ENCODE results near the gene TH.

Gene TH

DNA sequence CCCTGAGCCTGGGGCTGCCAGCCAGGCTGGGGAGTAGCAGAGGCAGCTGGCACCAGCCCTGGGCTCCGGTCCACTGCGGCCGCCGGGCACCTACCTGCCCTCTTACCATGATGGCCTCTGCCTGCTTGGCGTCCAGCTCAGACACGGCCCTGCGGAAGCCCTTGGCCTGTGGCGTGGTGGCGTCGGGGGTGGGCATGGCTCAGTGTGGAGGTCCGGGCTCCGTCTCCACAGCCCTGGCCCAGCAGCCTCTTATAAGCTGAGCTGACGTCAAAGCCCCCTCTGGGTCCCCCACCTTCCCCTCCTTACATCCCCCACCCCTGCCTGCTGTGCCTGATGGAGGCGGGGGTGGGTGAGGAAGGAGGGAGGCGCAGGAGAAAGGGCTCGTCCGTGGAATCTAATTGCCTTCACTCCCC is at the start of gene TH:
Gene TH (minus strand): TSS at position 225 of the 413 bp plus-strand sequence. CDS start 29 bp downstream, at position 196.
- in situ Hi-C loops (cut with MboI; ENCODE audit: low sequenced_read_pairs) = no loop called here

DNA sequence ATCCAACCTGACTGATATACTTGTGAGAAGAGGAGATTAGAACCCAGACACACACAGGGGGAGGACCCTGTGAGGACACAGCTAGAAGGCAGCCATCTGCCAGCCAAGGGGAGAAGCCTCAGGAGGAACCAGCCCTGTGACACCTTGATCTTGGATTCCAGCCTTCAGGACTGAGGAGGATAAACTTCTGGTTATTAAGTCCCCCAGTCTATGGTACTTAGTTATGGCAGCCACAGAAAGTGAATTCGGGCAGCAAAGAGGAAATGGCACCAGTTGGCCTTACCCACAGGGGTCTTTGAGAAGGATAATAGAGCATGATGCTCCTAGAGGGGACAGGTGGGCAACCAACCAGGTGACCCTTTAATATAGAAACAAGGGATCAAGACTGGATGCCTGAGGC is 49.4 kb upstream of the TH start:
- in situ Hi-C loops (cut with MboI; ENCODE audit: low sequenced_read_pairs) = loop anchor here (25.0 kb wide), 1 partner anchor 191 kb away; the partner anchor contains the start of gene TSSC4

- in situ Hi-C loops (cut with MboI; ENCODE audit: low sequenced_read_pairs) = loop anchor here (25.0 kb wide), 1 partner anchor 192 kb away; the partner anchor contains the start of gene TSSC4
These were observed 48.7 kb upstream of the TH start for GRCh38 chr11:2220173-2220771.

DNA sequence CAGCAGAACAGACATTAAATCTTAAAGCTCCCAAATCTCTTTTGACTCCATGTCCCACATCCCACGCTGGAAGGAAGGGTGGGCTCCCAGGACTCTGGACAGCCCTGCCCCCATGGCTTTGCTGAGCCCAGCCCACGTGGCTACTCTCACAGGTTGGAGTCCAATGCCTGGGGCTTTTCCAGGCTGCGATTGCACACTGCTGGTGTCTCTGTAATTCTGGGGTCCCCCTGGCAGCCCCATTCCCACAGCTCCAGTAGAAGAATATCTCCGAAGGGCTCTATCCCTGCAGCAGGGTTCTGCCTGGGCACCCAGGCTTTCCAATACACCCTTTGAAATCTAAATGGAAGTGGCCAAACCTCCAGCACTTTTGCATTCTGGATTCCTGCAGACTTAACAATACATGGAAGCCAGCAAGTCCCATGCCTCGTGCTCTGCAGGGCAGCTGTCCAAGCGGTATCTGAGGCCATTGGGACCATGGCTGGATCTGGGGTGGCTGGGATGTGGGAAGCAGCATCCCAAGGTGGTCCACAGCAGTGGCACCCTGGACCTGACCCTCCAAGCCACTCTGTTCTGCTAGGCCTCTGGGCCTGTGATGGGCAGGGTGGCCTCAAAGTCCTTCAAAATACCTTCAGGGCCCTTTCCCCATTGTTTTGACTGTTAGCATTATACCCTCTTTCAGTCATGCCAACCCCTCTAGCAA is 47.9 kb upstream of the TH start:
- in situ Hi-C loops (cut with MboI; ENCODE audit: low sequenced_read_pairs) = loop anchor here (25.0 kb wide), 1 partner anchor 193 kb away; the partner anchor contains the start of gene TSSC4

GRCh38 chr11:2218031-2218633 is 46.5 kb upstream of the TH start:
- in situ Hi-C loops (cut with MboI; ENCODE audit: low sequenced_read_pairs) = loop anchor here (25.0 kb wide), 1 partner anchor 194 kb away; the partner anchor contains the start of gene TSSC4

DNA sequence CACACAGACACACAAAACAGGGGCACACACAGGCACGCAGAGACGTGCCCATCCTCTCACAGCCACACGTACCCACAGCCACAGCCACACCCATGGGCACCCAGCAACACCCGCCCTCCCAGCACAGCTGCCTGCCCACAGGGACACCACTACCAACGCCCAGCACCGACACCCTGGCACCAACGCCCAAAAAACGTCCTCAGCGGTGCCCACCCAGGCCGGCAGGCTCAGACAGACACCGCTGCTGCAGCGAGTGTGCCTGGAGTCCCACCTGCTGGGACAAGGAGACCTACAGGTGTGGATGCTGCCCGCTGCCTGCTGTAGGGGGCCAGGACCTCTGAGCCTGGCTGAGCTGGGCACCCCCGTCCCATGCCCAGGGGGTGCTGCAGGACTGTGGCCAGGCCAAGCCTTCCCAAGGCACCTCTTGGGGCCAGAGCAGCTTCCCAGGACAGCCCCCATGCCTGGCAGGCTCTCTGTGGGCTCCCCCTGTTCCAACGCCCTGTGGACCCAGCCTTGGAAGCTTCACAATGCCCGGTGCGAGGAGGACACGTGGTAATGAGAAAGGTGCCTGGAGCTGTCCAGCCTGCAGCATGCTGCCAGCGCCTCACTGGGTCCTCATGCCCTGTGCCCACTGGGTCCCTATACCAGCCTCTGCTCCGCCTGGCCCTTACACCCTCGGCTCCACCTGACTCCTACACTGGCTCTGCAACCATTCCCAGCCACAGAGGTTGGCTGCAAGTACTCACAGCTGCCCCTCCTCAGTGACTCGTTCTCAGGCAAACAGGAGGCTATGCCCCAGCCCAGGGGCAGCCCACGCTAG is 45.8 kb upstream of the TH start:
- in situ Hi-C loops (cut with MboI; ENCODE audit: low sequenced_read_pairs) = loop anchor here (25.0 kb wide), 1 partner anchor 195 kb away; the partner anchor contains the start of gene TSSC4

- in situ Hi-C loops (cut with MboI; ENCODE audit: low sequenced_read_pairs) = loop anchor here (25.0 kb wide), 1 partner anchor 196 kb away; the partner anchor contains the start of gene TSSC4
These were observed 44.9 kb upstream of the TH start for GRCh38 chr11:2216400-2217064.

- in situ Hi-C loops (cut with MboI; ENCODE audit: low sequenced_read_pairs) = loop anchor here (25.0 kb wide), 1 partner anchor 197 kb away; the partner anchor contains the start of gene TSSC4
These were observed 44.2 kb upstream of the TH start for GRCh38 chr11:2215561-2216399.

- in situ Hi-C loops (cut with MboI; ENCODE audit: low sequenced_read_pairs) = loop anchor here (25.0 kb wide), 1 partner anchor 197 kb away; the partner anchor contains the start of gene TSSC4
These were observed 43.6 kb upstream of the TH start for GRCh38 chr11:2215230-2215560.

- in situ Hi-C loops (cut with MboI; ENCODE audit: low sequenced_read_pairs) = loop anchor here (25.0 kb wide), 1 partner anchor 198 kb away; the partner anchor contains the start of gene TSSC4
These were observed 43.1 kb upstream of the TH start for GRCh38 chr11:2214527-2215229.

DNA sequence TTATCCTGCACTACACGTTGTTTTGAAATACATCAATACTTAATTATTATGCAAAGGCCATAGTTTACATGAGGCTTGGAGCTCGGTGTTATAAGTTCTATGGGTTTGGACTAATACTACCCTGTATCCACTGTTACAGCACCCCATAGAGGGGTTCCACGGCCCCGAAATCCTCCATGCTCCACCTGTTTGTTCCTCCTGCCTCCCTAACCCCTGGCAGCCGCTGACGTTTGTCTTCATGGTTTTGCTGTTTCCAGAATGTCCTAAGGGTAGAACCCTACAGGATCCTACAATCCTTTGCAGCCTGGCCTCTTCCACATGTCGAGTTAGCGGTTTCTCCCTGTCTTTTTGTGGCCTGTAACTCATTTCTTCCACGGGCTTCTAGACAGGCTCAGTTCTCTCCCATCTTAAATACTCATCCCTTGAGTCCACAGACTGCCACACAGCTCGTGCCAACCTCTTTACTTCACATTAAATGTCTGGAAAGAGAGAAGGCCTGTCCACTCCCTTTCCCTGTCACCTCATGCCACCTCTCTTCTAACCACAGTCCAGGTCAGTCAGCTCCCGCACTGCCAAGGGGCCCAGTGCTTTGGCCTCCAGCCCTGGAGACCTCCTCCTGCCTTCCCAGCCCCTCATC is 42.4 kb upstream of the TH start:
- in situ Hi-C loops (cut with MboI; ENCODE audit: low sequenced_read_pairs) = loop anchor here (25.0 kb wide), 1 partner anchor 198 kb away; the partner anchor contains the start of gene TSSC4

DNA sequence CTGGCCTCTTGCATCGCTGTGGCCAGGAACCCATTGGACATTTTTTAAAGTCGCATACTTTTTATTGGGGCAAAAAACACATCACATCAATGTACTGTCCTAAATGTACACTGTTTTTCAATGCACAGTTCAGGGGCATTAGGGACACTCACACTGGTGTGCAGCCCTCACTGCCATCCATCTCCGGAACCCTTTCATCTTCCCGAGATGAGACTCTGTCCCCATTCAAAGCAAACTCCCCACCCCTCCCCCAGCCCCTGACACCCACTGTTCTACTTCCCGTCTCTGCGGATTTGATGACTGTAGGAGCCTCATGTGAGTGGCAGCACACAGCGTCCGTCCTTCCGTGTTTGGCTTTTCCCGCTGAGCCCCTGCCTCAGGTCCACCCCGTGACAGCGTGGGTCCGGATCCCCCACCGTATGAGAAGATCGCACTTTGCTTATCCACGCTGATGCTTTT is 41.8 kb upstream of the TH start:
- in situ Hi-C loops (cut with MboI; ENCODE audit: low sequenced_read_pairs) = loop anchor here (25.0 kb wide), 1 partner anchor 199 kb away; the partner anchor contains the start of gene TSSC4

DNA sequence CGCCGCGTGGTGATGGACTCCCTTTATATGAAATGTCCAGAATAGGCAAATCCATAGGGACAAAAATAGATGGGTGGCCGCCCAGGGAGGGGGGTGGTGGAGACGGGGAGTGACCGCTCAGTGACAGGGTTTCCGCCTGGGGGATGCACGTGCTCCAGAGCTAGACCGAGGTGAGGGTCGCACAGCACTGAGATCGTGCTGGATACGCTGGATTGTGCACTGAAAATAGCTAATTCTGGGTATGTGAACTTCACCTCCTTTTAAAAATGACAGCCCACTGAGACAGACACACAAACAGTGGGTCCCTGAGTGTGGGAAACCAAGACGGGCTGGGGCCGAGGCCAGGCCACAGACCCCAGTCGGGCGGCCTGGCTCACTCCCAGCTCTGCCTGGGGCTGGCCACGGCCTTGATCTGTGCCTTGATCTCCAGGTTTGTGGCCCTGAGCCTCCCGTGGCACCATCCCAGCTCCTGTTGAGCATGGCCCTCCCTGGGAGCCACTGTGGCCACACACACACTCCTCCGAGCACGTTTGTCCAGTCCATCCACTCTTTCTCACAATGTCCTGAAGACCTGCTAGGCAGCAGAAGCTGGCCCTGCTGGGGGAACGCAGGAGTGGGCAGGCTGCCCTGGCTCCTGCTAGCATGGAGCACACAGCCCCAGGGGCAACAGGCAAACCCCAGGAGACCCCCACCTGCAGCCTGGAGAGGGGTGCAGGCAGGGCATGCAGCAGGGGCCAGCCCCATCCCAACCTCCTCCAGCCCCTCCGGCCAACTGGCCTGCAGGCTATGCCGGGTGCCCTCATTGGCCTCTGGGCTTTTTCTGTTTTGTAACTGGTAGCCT is 41.0 kb upstream of the TH start:
- in situ Hi-C loops (cut with MboI; ENCODE audit: low sequenced_read_pairs) = loop anchor here (25.0 kb wide), 1 partner anchor 200 kb away; the partner anchor contains the start of gene TSSC4

- in situ Hi-C loops (cut with MboI; ENCODE audit: low sequenced_read_pairs) = loop anchor here (25.0 kb wide), 1 partner anchor 201 kb away; the partner anchor contains the start of gene TSSC4
These were observed 39.7 kb upstream of the TH start for GRCh38 chr11:2211113-2211971.

DNA sequence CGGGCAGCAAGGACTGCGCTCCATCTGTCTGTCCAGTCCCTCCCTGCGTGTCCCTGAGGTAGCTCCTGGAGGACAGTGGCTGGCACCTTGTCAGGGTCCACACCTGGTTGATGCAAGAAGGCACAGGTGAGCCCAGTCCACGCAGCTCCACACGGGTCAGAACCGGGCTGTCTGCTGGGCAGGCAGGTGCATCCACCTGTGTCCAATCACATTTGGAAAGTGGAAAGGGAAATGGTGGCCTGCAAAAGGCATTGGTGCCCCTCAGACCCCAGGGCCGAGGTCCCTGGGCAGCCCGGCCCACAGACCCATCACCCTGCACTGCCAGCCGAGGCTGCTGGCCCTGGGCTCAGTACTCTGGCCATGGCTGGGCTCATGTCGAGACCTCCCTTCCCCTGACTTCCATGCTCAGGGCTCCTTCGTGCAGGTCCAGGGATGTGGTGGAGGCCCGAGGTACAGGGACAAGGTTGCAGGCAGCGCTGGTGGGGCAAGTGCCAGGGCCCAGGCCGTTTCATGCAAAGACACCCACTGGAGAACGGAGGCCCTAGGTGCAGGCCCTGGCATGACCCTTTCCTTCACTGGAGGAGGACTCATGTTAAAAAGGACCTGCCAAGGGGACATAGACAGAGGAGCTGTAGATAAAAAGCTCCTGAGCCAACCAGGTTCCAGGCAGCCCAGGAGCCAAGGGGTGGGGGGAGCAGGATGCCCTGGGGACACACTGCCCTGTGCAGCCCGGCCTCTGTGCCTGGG is 38.9 kb upstream of the TH start:
- in situ Hi-C loops (cut with MboI; ENCODE audit: low sequenced_read_pairs) = loop anchor here (25.0 kb wide), 1 partner anchor 202 kb away; the partner anchor contains the start of gene TSSC4

All from HL-60/S4 treated with retinoic acid at 250 ng/mL for 4 days and 3 days (cell line).